Germinal center (tissue), 1 donor: Measurements from ENCODE around the gene SARNP.

Experiments used
- DNase-seq: peaks from one replicate; pipeline ENCODE4 v3.0.0; 2012; ENCODE audit warnings: mixed read lengths, low spot score

The SARNP gene

GRCh38 chr12:55724226-55724939 lies 93.1 kb downstream of the SARNP start:
- DNase-seq: peak; percentile 68

- DNase-seq: no peak
Observed at GRCh38 chr12:55723516-55724225, 93.9 kb downstream of the SARNP start.

- DNase-seq: no peak
Observed at GRCh38 chr12:55722948-55723347, 94.6 kb downstream of the SARNP start.

- DNase-seq: no peak
Observed at GRCh38 chr12:55721601-55722213, 95.8 kb downstream of the SARNP start.

GRCh38 chr12:55720894-55721444 lies 96.6 kb downstream of the SARNP start:
- no peak for DNase-seq

GRCh38 chr12:55720071-55720564 lies 97.4 kb downstream of the SARNP start, which contains the start of gene RDH5:
Gene RDH5 (plus strand): TSS chr12:55720393. CDS start chr12:55721185, 792 bp downstream.
- DNase-seq: no peak

GRCh38 chr12:55719371-55719770 lies 98.2 kb downstream of the SARNP start:
- DNase-seq: no peak

- DNase-seq: no peak
Observed at GRCh38 chr12:55718624-55719275, 98.8 kb downstream of the SARNP start.

GRCh38 chr12:55718015-55718414 lies 99.5 kb downstream of the SARNP start:
- no peak for DNase-seq

- no peak for DNase-seq
Observed at GRCh38 chr12:55717011-55718007, 100.2 kb downstream of the SARNP start.

GRCh38 chr12:55716582-55716957 lies 101.0 kb downstream of the SARNP start:
- DNase-seq: no peak

- DNase-seq: peak; percentile 94
Observed at GRCh38 chr12:55715833-55716581, 101.5 kb downstream of the SARNP start, which contains the start of gene BLOC1S1. Gene BLOC1S1 (plus strand): TSS chr12:55716046. CDS start chr12:55716052, 6 bp downstream.

- DNase-seq: no peak
Observed at GRCh38 chr12:55715169-55715764, 102.3 kb downstream of the SARNP start.

- no peak for DNase-seq
Observed at GRCh38 chr12:55713721-55714120, 103.8 kb downstream of the SARNP start.

- no peak for DNase-seq
Observed at GRCh38 chr12:55712700-55713415, 104.7 kb downstream of the SARNP start.

GRCh38 chr12:55711786-55712553 lies 105.6 kb downstream of the SARNP start:
- DNase-seq: no peak

GRCh38 chr12:55708695-55709233 lies 108.8 kb downstream of the SARNP start:
- DNase-seq: no peak
